ENCODE data around the gene FAM20A. TPM values are rescaled to one million over a fixed set of nuclear protein-coding genes. Genes with fewer than 3 reads are reported as not detected.

FAM20A gene
- total RNA-seq, 3 donors from 2014 or later, result 1.9 to 6.1 (median 5.8) TPM

DNA sequence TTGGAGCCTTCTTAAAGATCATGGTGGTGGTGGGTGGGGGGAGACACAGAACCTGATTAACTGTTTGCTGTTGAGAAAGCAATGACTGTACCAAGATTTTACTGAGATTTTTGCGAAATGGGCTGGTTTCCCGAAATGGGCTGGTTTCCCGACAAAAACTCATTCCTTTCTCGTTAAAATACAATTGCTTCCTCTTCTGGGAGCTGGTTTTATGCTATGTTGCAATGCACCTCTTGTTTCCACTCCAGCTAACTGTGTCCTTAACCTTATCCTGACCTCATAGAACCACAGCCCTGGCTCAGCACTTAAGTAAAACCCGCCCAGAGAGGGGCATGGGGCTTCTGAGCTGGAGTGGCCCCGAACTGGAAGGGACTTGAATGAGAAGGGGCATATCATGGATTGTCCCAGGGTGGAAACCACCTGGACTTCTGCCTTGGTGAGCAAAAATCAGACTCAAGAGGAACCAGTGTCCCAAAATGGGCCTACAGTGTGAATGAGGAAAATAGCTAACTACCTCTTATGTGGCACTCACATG is 20.9 kb downstream of the FAM20A start:
- Histone ChIP-seq H3K4me3 (no peak overlapping the region), H3K36me3 (ENCODE audit: low read depth) (no peaks in the 10 kb centered on the region), H3K9me3 (no peaks in the 10 kb centered on the region), H3K4me1 (ENCODE audit: low read depth) (no peaks in the 10 kb centered on the region)
- ATAC-seq, result peak; percentile 52
- TF ChIP-seq, protein P1, sequence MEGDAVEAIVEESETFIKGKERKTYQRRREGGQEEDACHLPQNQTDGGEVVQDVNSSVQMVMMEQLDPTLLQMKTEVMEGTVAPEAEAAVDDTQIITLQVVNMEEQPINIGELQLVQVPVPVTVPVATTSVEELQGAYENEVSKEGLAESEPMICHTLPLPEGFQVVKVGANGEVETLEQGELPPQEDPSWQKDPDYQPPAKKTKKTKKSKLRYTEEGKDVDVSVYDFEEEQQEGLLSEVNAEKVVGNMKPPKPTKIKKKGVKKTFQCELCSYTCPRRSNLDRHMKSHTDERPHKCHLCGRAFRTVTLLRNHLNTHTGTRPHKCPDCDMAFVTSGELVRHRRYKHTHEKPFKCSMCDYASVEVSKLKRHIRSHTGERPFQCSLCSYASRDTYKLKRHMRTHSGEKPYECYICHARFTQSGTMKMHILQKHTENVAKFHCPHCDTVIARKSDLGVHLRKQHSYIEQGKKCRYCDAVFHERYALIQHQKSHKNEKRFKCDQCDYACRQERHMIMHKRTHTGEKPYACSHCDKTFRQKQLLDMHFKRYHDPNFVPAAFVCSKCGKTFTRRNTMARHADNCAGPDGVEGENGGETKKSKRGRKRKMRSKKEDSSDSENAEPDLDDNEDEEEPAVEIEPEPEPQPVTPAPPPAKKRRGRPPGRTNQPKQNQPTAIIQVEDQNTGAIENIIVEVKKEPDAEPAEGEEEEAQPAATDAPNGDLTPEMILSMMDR (IDR thresholded peaks at IDR 0.05), result no peak
- intact Hi-C loops (cut with DNase I, micrococcal nuclease), result no loop called here
- no peak for DNase-seq

DNA sequence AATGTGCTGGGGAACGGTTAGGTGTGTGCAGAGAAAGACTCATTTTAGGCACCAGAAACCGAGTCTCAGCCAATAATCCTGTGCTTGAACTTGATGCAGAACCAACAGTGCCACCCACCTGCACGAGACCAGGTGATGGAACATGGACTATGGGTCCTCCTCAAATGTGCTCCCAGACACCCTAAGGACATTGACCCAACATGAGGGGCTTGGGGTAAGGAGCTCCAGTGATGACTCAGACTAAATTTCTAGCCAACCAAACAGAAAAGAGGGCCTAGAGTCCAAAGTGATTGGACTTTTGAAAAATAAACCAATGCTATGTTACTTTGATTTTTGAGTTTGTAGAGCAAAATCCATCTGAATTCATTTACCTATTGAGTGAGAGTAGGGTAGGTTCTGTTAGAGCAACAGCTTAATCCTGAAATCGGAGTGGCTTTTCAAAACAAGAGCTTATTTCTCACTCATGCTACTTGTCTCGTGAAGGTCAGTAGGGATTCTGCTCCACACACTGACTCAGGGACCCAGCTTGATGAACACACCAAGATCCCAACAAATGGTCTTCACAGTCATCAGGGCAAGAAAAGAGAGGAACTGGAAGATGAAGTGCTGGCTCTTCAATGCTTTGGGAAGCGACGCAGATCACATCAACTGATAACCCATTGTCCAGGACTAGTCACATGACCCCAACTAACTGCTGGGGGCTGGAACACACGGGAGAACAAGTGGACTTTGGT is 21.8 kb downstream of the FAM20A start:
- Histone ChIP-seq H3K4me1 (ENCODE audit: low read depth) (no peaks in the 10 kb centered on the region), H3K4me3 (no peak overlapping the region), H3K9me3 (no peaks in the 10 kb centered on the region), H3K36me3 (ENCODE audit: low read depth) (no peaks in the 10 kb centered on the region)
- intact Hi-C loops (cut with DNase I, micrococcal nuclease), result no loop called here
- no peak for ATAC-seq
- TF ChIP-seq, protein P1 (IDR thresholded peaks at IDR 0.05), result no peak
- no peak for DNase-seq

DNA sequence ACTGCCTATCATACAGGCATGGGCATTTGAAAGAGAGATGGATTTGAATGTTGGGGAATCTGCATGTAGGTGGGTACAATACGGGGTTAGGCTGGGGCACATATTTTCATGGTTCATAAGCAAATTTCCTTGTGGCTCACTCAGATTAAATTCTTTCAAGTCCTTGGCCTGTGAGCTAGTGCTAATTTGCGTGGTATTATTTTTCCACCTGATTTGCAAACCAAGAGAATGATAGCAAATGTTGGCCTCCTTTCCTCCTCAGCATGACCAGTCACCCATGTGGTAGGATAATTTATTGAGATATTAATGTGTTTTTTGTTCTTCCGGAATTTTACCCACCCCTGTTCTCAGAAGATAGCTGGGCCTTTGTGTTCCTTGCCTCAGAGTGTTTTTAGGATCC is 22.9 kb downstream of the FAM20A start:
- H3K4me3 ChIP-seq, result no peak overlapping the region
- intact Hi-C loops (cut with DNase I, micrococcal nuclease), result no loop called here
- TF ChIP-seq, protein P1 (IDR thresholded peaks at IDR 0.05), result no peak
- DNase-seq (no peak), ATAC-seq (no peak)
- no peaks in the 10 kb centered on the region for H3K36me3 ChIP-seq (ENCODE audit: low read depth)
- no peaks in the 10 kb centered on the region for H3K9me3 ChIP-seq
- H3K4me1 ChIP-seq (ENCODE audit: low read depth), result no peaks in the 10 kb centered on the region

DNA sequence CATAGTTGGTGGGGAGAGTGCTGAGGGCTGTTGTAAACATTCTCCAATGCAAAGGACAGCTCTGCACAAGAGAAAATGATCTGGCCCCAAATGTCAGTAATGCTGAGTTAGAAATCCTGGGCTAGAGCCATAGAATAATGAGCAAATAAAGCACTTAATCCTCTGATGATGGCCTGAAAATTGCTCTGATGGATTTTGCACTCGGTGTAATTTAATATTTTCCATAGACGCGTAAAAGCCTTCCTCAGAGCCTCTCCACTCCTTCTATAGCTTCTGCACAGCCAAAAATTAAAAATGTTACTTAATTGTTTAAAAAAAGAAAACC is 23.7 kb downstream of the FAM20A start:
- Histone ChIP-seq H3K4me3 (no peak overlapping the region), H3K9me3 (no peaks in the 10 kb centered on the region), H3K4me1 (ENCODE audit: low read depth) (no peaks in the 10 kb centered on the region), H3K36me3 (ENCODE audit: low read depth) (no peaks in the 10 kb centered on the region)
- TF ChIP-seq, protein P1 (IDR thresholded peaks at IDR 0.05), result no peak
- intact Hi-C loops (cut with DNase I, micrococcal nuclease), result no loop called here
- DNase-seq, result no peak
- ATAC-seq, result no peak

DNA sequence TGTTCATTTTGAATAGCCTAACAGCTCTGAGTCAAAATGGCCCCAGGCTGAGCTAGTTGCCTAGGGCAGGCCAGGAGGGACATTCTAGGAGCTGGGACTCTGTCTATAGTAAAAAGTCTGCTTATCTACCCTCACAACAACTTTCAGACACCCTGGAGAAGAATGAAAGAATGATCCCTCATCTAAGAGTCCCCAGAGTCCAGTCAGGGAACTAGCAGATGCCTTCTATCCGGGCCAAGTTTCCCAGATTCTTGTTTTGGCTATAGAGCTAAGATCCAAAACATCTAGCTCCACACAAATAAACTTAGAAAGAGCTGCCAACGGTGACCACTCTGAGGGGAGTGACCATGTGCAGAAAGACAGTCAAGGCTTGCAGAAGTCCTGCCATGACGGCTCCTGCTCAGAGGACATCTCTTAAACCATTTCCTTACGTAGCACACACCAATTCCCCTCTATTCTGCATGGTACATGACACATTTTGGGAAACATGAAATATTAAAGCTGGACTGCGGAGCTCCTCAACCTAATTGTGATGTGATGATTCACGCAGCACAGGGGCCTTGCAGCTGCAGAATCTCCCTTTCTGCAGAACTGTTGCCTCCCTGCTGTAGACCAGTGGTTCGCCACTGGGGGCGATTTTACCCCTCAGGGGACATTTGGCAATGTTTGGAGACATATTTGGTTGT is 24.2 kb downstream of the FAM20A start:
- Histone ChIP-seq H3K9me3 (no peaks in the 10 kb centered on the region), H3K4me1 (ENCODE audit: low read depth) (no peaks in the 10 kb centered on the region), H3K4me3 (no peak overlapping the region), H3K36me3 (ENCODE audit: low read depth) (no peaks in the 10 kb centered on the region)
- intact Hi-C loops (cut with DNase I, micrococcal nuclease), result no loop called here
- peak; percentile 54 for ATAC-seq
- TF ChIP-seq, protein P1 (IDR thresholded peaks at IDR 0.05), result no peak
- DNase-seq, result peak in 1 of 3 donors; percentile 39

All from mucosa of descending colon (tissue), 3 donors.